HEK293 (cell line): Measurements from ENCODE around the gene N4BP3.

Experiments used
- CTCF ChIA-PET: fragments of 350-600 bp; formaldehyde crosslinking; extraction: SDS; loops from one replicate; lab custom pipeline; 2021; ENCODE audit warnings: antibody characterized with exemption; lab: Yijun Ruan, JAX
- POLR2A ChIA-PET: fragments of 300-600 bp; formaldehyde crosslinking; extraction: SDS; loops from one replicate; lab custom pipeline; 2020; ENCODE audit warnings: antibody characterized with exemption, inconsistent platforms; lab: Yijun Ruan, JAX
- H3K27ac ChIP-seq: fragments of 200-500 bp; sonication (Bioruptor generic); 2 replicates; pipeline ENCODE4 v1.5.1; 2014; ENCODE audit warnings: low read depth, low read length, control low read depth, inconsistent platforms; ENCODE audit errors: extremely low read depth
- H3K36me3 ChIP-seq, 2 experiments: fragments of 200-500 bp in 1 of 2; sonication (Bioruptor generic) in 1 of 2; 1 replicate in 1 of 2; 2 replicates in 1 of 2; pipeline ENCODE4 v1.5.1; 2014 to 2017; ENCODE audit warnings: inconsistent platforms in 2 of 2, low read length in 2 of 2; ENCODE audit not compliant: control insufficient read depth in 2 of 2, insufficient read depth in 1 of 2
- H3K4me1 ChIP-seq: fragments of 200-500 bp; sonication (Bioruptor generic); 2 replicates; pipeline ENCODE4 v1.5.1; 2014; ENCODE audit warnings: mild to moderate bottlenecking, low read length, inconsistent platforms; ENCODE audit not compliant: control insufficient read depth, insufficient read depth
- H3K4me3 ChIP-seq: 2 replicates; pipeline ENCODE4 v1.5.1; 2011; ENCODE audit warnings: low read depth, mild to moderate bottlenecking, control low read depth, low read length, moderate library complexity
- H3K9me3 ChIP-seq: fragments of 200-500 bp; sonication (Bioruptor generic); 2 replicates; pipeline ENCODE4 v1.5.1; 2014; ENCODE audit warnings: low read depth, low read length, inconsistent platforms; ENCODE audit not compliant: control insufficient read depth, insufficient read depth
- GLIS1 ChIP-seq: fragments of 450-650 bp; formaldehyde crosslinking; IDR thresholded peaks from 2 replicates; pipeline ENCODE4 v1.5.1; 2016; ENCODE audit warnings: missing biosample characterization, missing genetic modification characterization
- KLF10 ChIP-seq: fragments of 450-650 bp; IDR thresholded peaks from 2 replicates; pipeline ENCODE4 v1.5.1; 2018; ENCODE audit warnings: missing biosample characterization, mild to moderate bottlenecking, missing genetic modification characterization
- KLF9 ChIP-seq: fragments of 450-650 bp; formaldehyde crosslinking; IDR thresholded peaks from 2 replicates; pipeline ENCODE4 v1.5.1; 2016; ENCODE audit warnings: missing biosample characterization, missing genetic modification characterization, low read depth
- ZBTB20 ChIP-seq: fragments of 450-650 bp; formaldehyde crosslinking; IDR thresholded peaks from 2 replicates; pipeline ENCODE4 v1.5.1; 2016; ENCODE audit warnings: missing biosample characterization, missing genetic modification characterization
- ZFHX2 ChIP-seq: fragments of 450-650 bp; formaldehyde crosslinking; conservative IDR thresholded peaks from 2 replicates; pipeline ENCODE4 v1.5.1; 2016; ENCODE audit warnings: missing biosample characterization, missing genetic modification characterization
- TF ChIP-seq, protein P1 (sequence below): fragments of 450-650 bp; formaldehyde crosslinking; IDR thresholded peaks from 2 replicates; pipeline ENCODE4 v1.5.1; 2016; ENCODE audit warnings: missing biosample characterization, missing genetic modification characterization
- TF ChIP-seq, protein P2 (sequence below): fragments of 450-650 bp; formaldehyde crosslinking; IDR thresholded peaks from 2 replicates; pipeline ENCODE4 v1.5.1; 2016; ENCODE audit warnings: missing biosample characterization, missing genetic modification characterization
- TF ChIP-seq, protein P3 (sequence below): fragments of 450-650 bp; formaldehyde crosslinking; IDR thresholded peaks from 2 replicates; pipeline ENCODE4 v1.5.1; 2017; ENCODE audit warnings: missing biosample characterization, missing genetic modification characterization
- TF ChIP-seq, protein P4 (sequence below): fragments of 450-650 bp; formaldehyde crosslinking; IDR thresholded peaks from 2 replicates; pipeline ENCODE4 v1.5.1; 2016; ENCODE audit warnings: missing biosample characterization, missing genetic modification characterization

Gene N4BP3

DNA sequence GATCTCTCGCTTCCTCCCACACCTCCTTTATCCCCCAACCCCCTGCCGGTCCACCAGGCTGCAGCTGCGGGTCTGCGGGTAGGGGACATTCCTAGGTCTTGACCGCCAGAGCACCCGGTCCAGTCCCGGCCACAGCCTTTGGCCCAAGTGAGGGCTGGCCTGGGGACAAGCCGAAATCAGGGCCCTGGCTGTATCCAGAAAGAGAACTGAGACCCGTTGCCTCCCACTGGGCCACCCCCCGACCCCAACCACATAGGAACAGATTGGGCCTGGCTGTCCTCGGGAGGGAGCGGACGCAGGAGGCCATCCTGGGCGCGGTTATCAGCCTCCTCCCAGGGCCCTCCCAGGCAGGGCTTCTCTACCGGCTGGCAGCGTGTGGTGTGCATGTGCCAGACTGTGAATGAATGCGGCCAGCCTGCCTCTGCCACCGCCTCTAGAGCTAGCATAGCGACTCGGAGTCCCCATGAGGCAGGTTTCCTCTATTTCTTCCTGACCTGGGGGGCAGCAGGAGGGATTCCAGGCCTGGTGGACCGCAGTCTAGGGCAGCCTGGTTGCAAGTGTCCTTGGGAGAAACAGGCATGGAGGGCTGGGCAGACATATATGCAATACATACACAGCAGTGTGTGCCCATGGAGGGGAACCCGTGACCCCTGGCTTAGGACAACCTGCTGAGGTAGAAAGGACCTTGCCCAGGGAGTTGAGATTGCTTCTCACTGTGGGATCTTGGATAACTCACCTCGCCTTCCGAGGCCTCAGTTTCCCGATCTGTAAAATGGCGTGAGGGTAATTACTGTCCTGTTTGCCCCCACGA, 1.2 kb downstream of the N4BP3 start (continued):
- TF ChIP-seq, protein P1, sequence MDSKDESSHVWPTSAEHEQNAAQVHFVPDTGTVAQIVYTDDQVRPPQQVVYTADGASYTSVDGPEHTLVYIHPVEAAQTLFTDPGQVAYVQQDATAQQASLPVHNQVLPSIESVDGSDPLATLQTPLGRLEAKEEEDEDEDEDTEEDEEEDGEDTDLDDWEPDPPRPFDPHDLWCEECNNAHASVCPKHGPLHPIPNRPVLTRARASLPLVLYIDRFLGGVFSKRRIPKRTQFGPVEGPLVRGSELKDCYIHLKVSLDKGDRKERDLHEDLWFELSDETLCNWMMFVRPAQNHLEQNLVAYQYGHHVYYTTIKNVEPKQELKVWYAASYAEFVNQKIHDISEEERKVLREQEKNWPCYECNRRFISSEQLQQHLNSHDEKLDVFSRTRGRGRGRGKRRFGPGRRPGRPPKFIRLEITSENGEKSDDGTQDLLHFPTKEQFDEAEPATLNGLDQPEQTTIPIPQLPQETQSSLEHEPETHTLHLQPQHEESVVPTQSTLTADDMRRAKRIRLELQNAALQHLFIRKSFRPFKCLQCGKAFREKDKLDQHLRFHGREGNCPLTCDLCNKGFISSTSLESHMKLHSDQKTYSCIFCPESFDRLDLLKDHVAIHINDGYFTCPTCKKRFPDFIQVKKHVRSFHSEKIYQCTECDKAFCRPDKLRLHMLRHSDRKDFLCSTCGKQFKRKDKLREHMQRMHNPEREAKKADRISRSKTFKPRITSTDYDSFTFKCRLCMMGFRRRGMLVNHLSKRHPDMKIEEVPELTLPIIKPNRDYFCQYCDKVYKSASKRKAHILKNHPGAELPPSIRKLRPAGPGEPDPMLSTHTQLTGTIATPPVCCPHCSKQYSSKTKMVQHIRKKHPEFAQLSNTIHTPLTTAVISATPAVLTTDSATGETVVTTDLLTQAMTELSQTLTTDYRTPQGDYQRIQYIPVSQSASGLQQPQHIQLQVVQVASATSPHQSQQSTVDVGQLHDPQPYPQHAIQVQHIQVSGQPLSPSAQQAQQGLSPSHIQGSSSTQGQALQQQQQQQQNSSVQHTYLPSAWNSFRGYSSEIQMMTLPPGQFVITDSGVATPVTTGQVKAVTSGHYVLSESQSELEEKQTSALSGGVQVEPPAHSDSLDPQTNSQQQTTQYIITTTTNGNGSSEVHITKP (tag by site-specific recombination), result no peak
- TF ChIP-seq ZFHX2 (tag by site-specific recombination), result 0 out of 2 replicates have a peak, but pooled peaks have one; percentile 21
- peak; percentile 25; the same call in 1 of the 2 replicates for TF ChIP-seq ZBTB20 (tag by site-specific recombination)
- TF ChIP-seq, protein P2, sequence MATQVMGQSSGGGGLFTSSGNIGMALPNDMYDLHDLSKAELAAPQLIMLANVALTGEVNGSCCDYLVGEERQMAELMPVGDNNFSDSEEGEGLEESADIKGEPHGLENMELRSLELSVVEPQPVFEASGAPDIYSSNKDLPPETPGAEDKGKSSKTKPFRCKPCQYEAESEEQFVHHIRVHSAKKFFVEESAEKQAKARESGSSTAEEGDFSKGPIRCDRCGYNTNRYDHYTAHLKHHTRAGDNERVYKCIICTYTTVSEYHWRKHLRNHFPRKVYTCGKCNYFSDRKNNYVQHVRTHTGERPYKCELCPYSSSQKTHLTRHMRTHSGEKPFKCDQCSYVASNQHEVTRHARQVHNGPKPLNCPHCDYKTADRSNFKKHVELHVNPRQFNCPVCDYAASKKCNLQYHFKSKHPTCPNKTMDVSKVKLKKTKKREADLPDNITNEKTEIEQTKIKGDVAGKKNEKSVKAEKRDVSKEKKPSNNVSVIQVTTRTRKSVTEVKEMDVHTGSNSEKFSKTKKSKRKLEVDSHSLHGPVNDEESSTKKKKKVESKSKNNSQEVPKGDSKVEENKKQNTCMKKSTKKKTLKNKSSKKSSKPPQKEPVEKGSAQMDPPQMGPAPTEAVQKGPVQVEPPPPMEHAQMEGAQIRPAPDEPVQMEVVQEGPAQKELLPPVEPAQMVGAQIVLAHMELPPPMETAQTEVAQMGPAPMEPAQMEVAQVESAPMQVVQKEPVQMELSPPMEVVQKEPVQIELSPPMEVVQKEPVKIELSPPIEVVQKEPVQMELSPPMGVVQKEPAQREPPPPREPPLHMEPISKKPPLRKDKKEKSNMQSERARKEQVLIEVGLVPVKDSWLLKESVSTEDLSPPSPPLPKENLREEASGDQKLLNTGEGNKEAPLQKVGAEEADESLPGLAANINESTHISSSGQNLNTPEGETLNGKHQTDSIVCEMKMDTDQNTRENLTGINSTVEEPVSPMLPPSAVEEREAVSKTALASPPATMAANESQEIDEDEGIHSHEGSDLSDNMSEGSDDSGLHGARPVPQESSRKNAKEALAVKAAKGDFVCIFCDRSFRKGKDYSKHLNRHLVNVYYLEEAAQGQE (tag by site-specific recombination), result no peak

DNA sequence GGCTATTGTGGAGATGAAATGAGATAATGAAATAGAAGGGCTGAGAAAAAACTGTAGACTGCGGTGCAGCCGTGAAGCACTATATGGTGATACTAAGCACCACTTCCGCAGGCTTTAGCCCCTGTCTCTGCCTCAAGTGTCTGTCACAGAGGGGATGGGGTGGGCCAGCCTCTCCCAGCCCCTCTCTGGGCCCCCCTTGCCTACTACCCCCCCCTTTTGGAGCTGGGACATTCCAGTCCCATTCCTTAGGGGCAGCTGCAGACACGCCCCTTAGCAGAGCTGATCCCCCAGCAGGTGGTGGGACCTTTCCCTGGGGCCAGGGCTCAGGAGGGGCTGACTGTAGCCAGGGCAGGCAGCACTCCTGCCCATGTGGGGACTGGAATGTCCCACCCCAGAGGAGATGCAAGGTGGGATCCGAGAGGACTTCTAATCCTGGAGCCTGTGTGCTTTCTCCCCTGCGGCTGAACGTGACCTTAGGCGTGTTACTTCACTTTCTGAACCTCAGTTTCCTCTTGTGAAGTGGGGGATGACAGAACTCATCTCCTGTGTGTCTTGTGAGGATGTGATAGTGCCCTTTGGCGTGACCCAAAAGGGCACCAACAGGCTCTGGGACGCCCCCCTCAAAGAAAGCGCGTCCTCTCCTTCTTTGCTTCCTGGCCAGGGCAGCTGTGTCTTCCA, 1.9 kb downstream of the N4BP3 start:
- H3K27ac ChIP-seq, result no peak overlapping the region
- H3K4me1 ChIP-seq, result no peaks in the 10 kb centered on the region

More for the DNA sequence above, 1.9 kb downstream of the N4BP3 start:
- H3K4me3 ChIP-seq, result no peak overlapping the region
- H3K9me3 ChIP-seq, result no peaks in the 10 kb centered on the region
- no peaks in the 10 kb centered on the region for H3K36me3 ChIP-seq
- ChIA-PET CTCF (interaction anchor here (0.6 kb wide), 1 partner anchor 587 kb away, joined by 3 read pairs; no protein-coding TSS in a partner anchor), POLR2A (interaction anchor here (0.6 to 2.0 kb wide), 3 partner anchors 16 to 84 kb away, joined by 3 to 8 read pairs (median 4); partner anchors contain the start of genes NHP2 and RMND5B)
- TF ChIP-seq, protein P3, sequence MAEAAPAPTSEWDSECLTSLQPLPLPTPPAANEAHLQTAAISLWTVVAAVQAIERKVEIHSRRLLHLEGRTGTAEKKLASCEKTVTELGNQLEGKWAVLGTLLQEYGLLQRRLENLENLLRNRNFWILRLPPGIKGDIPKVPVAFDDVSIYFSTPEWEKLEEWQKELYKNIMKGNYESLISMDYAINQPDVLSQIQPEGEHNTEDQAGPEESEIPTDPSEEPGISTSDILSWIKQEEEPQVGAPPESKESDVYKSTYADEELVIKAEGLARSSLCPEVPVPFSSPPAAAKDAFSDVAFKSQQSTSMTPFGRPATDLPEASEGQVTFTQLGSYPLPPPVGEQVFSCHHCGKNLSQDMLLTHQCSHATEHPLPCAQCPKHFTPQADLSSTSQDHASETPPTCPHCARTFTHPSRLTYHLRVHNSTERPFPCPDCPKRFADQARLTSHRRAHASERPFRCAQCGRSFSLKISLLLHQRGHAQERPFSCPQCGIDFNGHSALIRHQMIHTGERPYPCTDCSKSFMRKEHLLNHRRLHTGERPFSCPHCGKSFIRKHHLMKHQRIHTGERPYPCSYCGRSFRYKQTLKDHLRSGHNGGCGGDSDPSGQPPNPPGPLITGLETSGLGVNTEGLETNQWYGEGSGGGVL, result 0 out of 2 replicates have a peak, but pooled peaks have one; percentile 11
- TF ChIP-seq, protein P1 (tag by site-specific recombination), result peak; percentile 74
- TF ChIP-seq KLF10 (tag by site-specific recombination), result peak; percentile 68
- peak; percentile 47 for TF ChIP-seq KLF9 (tag by site-specific recombination)
- TF ChIP-seq, protein P4, sequence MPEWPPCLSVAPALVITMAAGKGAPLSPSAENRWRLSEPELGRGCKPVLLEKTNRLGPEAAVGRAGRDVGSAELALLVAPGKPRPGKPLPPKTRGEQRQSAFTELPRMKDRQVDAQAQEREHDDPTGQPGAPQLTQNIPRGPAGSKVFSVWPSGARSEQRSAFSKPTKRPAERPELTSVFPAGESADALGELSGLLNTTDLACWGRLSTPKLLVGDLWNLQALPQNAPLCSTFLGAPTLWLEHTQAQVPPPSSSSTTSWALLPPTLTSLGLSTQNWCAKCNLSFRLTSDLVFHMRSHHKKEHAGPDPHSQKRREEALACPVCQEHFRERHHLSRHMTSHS (tag by site-specific recombination), result no peak
- TF ChIP-seq GLIS1 (tag by site-specific recombination), result no peak
